Measurements from ENCODE around the gene ITFG2. TPM values are rescaled to one million over a fixed set of nuclear protein-coding genes. Genes with fewer than 3 reads are reported as not detected.
A peak's percentile ranks its signal among the peaks of the same experiment; 100 is the strongest.

The ITFG2 gene
- total RNA-seq, 1 donor from 2014 or later: 14.3 TPM

- FAIRE-seq (no peak), DNase-seq (ENCODE audit: low spot score in 2 of 2) (no peak)
Measured at GRCh38 chr12:2826721-2827515, 14.4 kb downstream of the ITFG2 start.

- DNase-seq (ENCODE audit: low spot score in 2 of 2): no peak
- no peak for FAIRE-seq
Measured at GRCh38 chr12:2829275-2829674, 16.8 kb downstream of the ITFG2 start.

GRCh38 chr12:2832550-2833127 is 20.2 kb downstream of the ITFG2 start:
- FAIRE-seq (no peak), DNase-seq (ENCODE audit: low spot score in 2 of 2) (no peak)

- no peak for FAIRE-seq
- no peak for DNase-seq (ENCODE audit: low spot score in 2 of 2)
Measured at GRCh38 chr12:2833327-2833726, 20.9 kb downstream of the ITFG2 start.

GRCh38 chr12:2833810-2834209 is 21.3 kb downstream of the ITFG2 start:
- DNase-seq (ENCODE audit: low spot score in 2 of 2): no peak
- no peak for FAIRE-seq

- FAIRE-seq: no peak
Measured at GRCh38 chr12:2834581-2835491, 22.4 kb downstream of the ITFG2 start, which contains the start of gene NRIP2. TSS of gene NRIP2 (minus strand) at chr12:2835035. CDS start at chr12:2834983, 52 bp downstream.

GRCh38 chr12:2835691-2836403 is 23.4 kb downstream of the ITFG2 start:
- DNase-seq (ENCODE audit: low spot score in 2 of 2): no peak
- no peak for FAIRE-seq

More at GRCh38 chr12:2834581-2835491, 22.4 kb downstream of the ITFG2 start, which contains the start of gene NRIP2:
- DNase-seq (ENCODE audit: low spot score in 2 of 2): peak; percentile 52 to 76

GRCh38 chr12:2836574-2836973 is 24.1 kb downstream of the ITFG2 start:
- no peak for DNase-seq (ENCODE audit: low spot score in 2 of 2)
- no peak for FAIRE-seq

- FAIRE-seq (no peak), DNase-seq (ENCODE audit: low spot score in 2 of 2) (no peak)
Measured at GRCh38 chr12:2841056-2841650, 28.7 kb downstream of the ITFG2 start.

GRCh38 chr12:2842948-2843347 is 30.5 kb downstream of the ITFG2 start:
- FAIRE-seq: no peak

GRCh38 chr12:2844786-2845185 is 32.3 kb downstream of the ITFG2 start:
- no peak for DNase-seq (ENCODE audit: low spot score in 2 of 2)
- no peak for FAIRE-seq

More at GRCh38 chr12:2842948-2843347, 30.5 kb downstream of the ITFG2 start:
- no peak for DNase-seq (ENCODE audit: low spot score in 2 of 2)

GRCh38 chr12:2845280-2845679 is 32.8 kb downstream of the ITFG2 start:
- FAIRE-seq: no peak
- no peak for DNase-seq (ENCODE audit: low spot score in 2 of 2)

GRCh38 chr12:2851931-2852330 is 39.5 kb downstream of the ITFG2 start:
- no peak for FAIRE-seq
- no peak for DNase-seq (ENCODE audit: low spot score in 2 of 2)

- DNase-seq (ENCODE audit: low spot score in 2 of 2): peak; percentile 46 to 89
- FAIRE-seq: no peak
Measured at GRCh38 chr12:2853626-2854025, 41.2 kb downstream of the ITFG2 start.

- DNase-seq (ENCODE audit: low spot score in 2 of 2): no peak
- FAIRE-seq: no peak
Measured at GRCh38 chr12:2854669-2855453, 42.4 kb downstream of the ITFG2 start.

GRCh38 chr12:2855546-2855945 is 43.1 kb downstream of the ITFG2 start:
- DNase-seq (ENCODE audit: low spot score in 2 of 2) (no peak), FAIRE-seq (no peak)

GRCh38 chr12:2856051-2856450 is 43.6 kb downstream of the ITFG2 start:
- DNase-seq (ENCODE audit: low spot score in 2 of 2) (no peak), FAIRE-seq (no peak)

- FAIRE-seq (no peak), DNase-seq (ENCODE audit: low spot score in 2 of 2) (no peak)
Measured at GRCh38 chr12:2857021-2857431, 44.6 kb downstream of the ITFG2 start, which contains the start of gene TEX52. TSS of gene TEX52 (minus strand) at chr12:2857039. CDS start at chr12:2857026, 13 bp downstream.

GRCh38 chr12:2857576-2857975 is 45.1 kb downstream of the ITFG2 start:
- DNase-seq (ENCODE audit: low spot score in 2 of 2) (no peak), FAIRE-seq (no peak)

Measured in frontal cortex (tissue), 4 donors.